ENCODE results near the gene PCDH15. TPM values are rescaled to one million over a fixed set of nuclear protein-coding genes. Genes with fewer than 3 reads are reported as not detected.

Gene PCDH15
- total and polyA plus RNA-seq, 2 of the 13 experiments (the other 11 are each of a cell fraction or from before 2014, with no cell fraction given), result not detected

DNA sequence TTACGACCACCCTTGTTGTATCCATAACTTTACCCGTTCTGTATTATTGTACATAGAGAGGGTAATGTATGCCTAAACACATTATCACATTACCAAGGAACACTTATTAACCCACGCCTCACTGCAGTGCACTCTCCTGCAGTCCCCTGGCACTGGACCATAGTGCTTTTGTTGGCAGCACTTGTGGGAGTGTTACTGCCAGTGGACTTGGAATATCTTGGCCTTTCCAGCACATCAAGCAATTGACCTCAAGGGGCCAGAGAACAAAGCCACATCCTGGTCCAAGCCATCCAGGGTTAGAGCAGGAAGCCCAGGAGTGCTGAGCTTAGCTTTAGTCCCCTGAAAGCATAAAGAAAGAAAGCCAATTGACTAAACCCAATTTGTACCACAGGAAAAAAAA, 304.2 kb downstream of the PCDH15 start (continued):
- TF ChIP-seq NFKBIZ (CRISPR knock-in tag; IDR thresholded peaks at IDR 0.05), result no peak

DNA sequence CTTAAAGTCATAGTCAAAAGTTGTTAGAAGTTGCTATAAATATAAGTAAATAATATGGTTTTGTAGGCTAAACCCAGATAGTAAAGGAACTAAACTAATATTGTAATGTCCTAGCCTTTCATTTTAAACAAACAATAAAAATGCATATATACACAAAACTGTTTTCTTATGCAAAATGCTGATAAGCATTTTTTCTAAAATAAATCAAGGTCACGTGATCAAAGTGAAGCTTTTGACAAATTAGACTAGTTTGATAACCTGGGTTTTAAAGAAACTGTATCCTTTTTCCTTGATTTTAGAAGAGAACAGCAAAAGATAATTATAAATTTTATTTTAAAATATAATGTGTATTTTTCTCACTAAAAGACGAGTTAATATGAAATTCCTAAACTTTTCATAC, 313.3 kb downstream of the PCDH15 start:
- 2% methylated on average over 2 of the region's 2 CpGs for WGBS (ENCODE audit: low lambda C conversion rate)
- no peaks in the 10 kb centered on the region for H3K27me3 ChIP-seq (ENCODE audit: control insufficient read depth in 1 of 2, insufficient read depth in 2 of 2, low read length in 2 of 2)

More for the DNA sequence above, 313.3 kb downstream of the PCDH15 start:
- ChIA-PET CTCF (ENCODE audit: low intra/inter-chr PET ratio, low total read pairs) (no interaction called here), POLR2A (no interaction called here)
- in situ Hi-C loops (cut with HindIII; ENCODE audit: extremely low pct_ligation_motif_present, low pct_unique_long_range_greater_than_20kb), result no loop called here
- no peaks in the 10 kb centered on the region for H3K36me3 ChIP-seq (replicated peaks in 1 of 2; ENCODE audit: control insufficient read depth in 1 of 2, insufficient read depth in 2 of 2, low read length in 2 of 2)
- no peak overlapping the region for H2AFZ ChIP-seq (ENCODE audit: low read length)
- no peaks in the 10 kb centered on the region for H3K79me2 ChIP-seq (ENCODE audit: insufficient read depth, low read length)
- no peak overlapping the region for H3K4me3 ChIP-seq (replicated peaks in 1 of 3; ENCODE audit: insufficient read depth in 1 of 3, low read depth in 2 of 3, low read length in 3 of 3)
- TF ChIP-seq ZNF891 (CRISPR knock-in tag; IDR thresholded peaks at IDR 0.05), result no peak
- no peak for TF ChIP-seq FOSL2 (CRISPR knock-in tag; IDR thresholded peaks at IDR 0.05)
- TF ChIP-seq POLR2AphosphoS2 (IDR thresholded peaks at IDR 0.05; ENCODE audit: low read depth, low read length), result no peak
- TF ChIP-seq RAD51 (IDR thresholded peaks at IDR 0.05; ENCODE audit: borderline replicate concordance), result peak; percentile 77; the same call in 1 of the 2 replicates
- no peak for TF ChIP-seq ZBTB26 (CRISPR knock-in tag; IDR thresholded peaks at IDR 0.05; ENCODE audit: borderline replicate concordance)
- TF ChIP-seq MAFK (conservative IDR thresholded peaks at IDR 0.05 in 1 of 2, IDR thresholded peaks at IDR 0.05 in 1 of 2; ENCODE audit: low read length in 2 of 2), result peak in 1 of 2 experiments; percentile 52; a peak in 2 of 4 replicates
- TF ChIP-seq FOXO1 (CRISPR knock-in tag; IDR thresholded peaks at IDR 0.05), result no peak
- TF ChIP-seq ZKSCAN5 (CRISPR knock-in tag; IDR thresholded peaks at IDR 0.05), result no peak
- no peak for TF ChIP-seq THAP8 (CRISPR knock-in tag; IDR thresholded peaks at IDR 0.05; ENCODE audit: borderline replicate concordance)
- TF ChIP-seq ZNF607 (CRISPR knock-in tag; IDR thresholded peaks at IDR 0.05; ENCODE audit: borderline replicate concordance), result no peak
- no peak for TF ChIP-seq AKAP8 (CRISPR knock-in tag; IDR thresholded peaks at IDR 0.05)
- TF ChIP-seq, protein P1, sequence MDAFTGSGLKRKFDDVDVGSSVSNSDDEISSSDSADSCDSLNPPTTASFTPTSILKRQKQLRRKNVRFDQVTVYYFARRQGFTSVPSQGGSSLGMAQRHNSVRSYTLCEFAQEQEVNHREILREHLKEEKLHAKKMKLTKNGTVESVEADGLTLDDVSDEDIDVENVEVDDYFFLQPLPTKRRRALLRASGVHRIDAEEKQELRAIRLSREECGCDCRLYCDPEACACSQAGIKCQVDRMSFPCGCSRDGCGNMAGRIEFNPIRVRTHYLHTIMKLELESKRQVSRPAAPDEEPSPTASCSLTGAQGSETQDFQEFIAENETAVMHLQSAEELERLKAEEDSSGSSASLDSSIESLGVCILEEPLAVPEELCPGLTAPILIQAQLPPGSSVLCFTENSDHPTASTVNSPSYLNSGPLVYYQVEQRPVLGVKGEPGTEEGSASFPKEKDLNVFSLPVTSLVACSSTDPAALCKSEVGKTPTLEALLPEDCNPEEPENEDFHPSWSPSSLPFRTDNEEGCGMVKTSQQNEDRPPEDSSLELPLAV (CRISPR knock-in tag; conservative IDR thresholded peaks at IDR 0.05; ENCODE audit: low read depth), result no peak
- no peak for TF ChIP-seq ZIK1 (CRISPR knock-in tag; IDR thresholded peaks at IDR 0.05; ENCODE audit: borderline replicate concordance, low read depth)
- ATAC-seq (no peak), DNase-seq (ENCODE audit: low spot score) (no peak), FAIRE-seq (no peak)
- H3K27ac ChIP-seq (ENCODE audit: extremely low read length, insufficient read depth, low read length), result no peak overlapping the region
- no TSS peak for BruUV-seq (replicated peaks)
- H3K9ac ChIP-seq (ENCODE audit: insufficient read depth, low read depth, low read length), result no peak overlapping the region
- no peaks in the 10 kb centered on the region for H4K20me1 ChIP-seq (ENCODE audit: insufficient read depth, low read length)
- no peaks in the 10 kb centered on the region for H3K4me1 ChIP-seq (ENCODE audit: insufficient read depth, low read length)
- no peaks in the 10 kb centered on the region for H3K9me3 ChIP-seq (ENCODE audit: low read length)
- intact Hi-C loops (cut with micrococcal nuclease; ENCODE audit: unreplicated experiment), result no loop called here
- H3K4me2 ChIP-seq (ENCODE audit: low read depth, low read length), result no peak overlapping the region

Data from HepG2 (cell line).